Hematopoietic multipotent progenitor cell treated with erythropoietin and hydrocortisone succinate and interleukin-3 and kit ligand, for 6 days (in vitro differentiated cells): ENCODE measurements around the gene MTMR12.
"Not testable (repeated sequence)": the region's sequence is repeated elsewhere in the genome, so short reads cannot be mapped to it uniquely, and the experiment has no call there.

Source experiments
- DNase-seq: peaks from one replicate; pipeline ENCODE4 v3.0.0-alpha.2; 2015

MTMR12 gene

GRCh38 chr5:32232441-32233219, 80.1 kb downstream of the MTMR12 start:
- DNase-seq, result peak; percentile 93

GRCh38 chr5:32231929-32232328, 80.8 kb downstream of the MTMR12 start:
- peak; percentile 30 for DNase-seq

DNA sequence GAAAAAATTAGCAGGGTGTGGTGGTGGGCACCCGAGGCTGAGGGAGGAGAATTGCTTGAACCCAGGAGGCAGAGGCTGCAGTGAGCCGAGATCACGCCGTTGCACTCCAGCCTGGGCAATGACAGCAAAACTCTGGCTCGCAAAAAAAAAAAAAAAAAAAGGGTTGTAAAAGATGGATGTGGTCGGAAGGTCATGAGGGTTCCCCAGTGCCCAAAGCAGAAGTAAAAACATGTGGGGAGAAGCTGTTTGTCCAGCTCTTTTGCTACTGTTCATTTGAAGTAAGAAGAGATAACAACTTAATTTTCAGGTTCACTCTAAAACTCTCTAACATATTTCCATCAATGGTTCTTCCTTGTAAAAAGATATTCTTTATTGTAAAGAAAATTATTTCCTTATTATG, 81.5 kb downstream of the MTMR12 start:
- peak; percentile 57 for DNase-seq

GRCh38 chr5:32230356-32231099, 82.2 kb downstream of the MTMR12 start:
- peak; percentile 46 for DNase-seq

GRCh38 chr5:32229586-32229985, 83.2 kb downstream of the MTMR12 start:
- no peak for DNase-seq

GRCh38 chr5:32228816-32229215, 83.9 kb downstream of the MTMR12 start:
- DNase-seq, result no peak

DNA sequence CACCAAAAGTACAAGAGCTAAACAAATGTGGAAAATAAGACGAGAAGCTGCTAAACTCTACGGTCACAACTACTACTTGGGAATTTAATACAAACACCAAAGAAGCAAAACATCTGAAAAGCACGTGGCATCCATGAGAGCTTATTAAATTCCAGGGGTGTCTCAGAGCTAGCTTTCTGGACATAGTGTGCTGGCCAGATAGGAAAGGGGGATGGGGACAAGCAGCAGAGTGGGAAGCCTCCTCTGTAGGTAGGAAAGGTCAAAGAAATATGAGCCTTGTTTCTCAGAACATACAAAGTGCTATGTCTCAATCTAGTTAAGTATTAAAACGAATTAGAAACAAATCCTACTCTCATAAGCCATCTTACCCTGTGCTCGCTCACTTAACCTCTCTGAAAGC, 87.3 kb downstream of the MTMR12 start:
- no peak for DNase-seq

GRCh38 chr5:32223972-32224609, 88.6 kb downstream of the MTMR12 start:
- DNase-seq, result no peak

DNA sequence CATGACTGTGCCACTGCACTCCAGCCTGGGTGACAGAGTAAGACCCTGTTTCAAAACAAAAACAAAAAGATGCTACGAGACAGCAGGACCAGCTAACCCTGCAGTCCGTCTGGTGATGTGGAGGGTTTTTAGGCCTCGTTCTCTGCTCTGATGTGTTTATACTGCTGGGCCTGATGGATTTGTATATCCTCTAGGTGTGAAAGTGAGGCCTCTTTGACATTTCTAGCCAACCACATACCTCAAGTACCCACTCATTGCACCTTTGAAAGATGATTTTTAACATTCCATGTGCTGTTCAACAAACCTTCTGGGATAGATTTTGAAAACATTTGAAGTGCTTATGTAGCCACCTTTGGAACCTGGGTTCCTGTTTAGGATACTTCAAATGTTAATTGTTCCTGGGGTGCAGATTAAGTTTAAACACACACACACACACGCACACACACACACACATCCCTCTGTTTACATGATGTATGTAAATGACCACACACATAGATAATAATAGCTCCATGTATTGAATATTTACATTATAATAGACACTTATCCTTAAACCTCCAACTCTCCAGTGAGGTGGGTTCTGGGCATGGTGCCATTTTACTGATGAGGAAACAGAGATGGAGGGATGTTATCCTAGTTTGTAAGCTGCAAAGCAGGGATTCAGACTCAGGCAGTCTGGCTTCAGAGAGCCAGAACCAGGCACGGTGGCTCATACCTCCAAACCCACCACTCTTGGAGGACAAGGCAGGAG, 89.8 kb downstream of the MTMR12 start:
- DNase-seq, result no peak

DNA sequence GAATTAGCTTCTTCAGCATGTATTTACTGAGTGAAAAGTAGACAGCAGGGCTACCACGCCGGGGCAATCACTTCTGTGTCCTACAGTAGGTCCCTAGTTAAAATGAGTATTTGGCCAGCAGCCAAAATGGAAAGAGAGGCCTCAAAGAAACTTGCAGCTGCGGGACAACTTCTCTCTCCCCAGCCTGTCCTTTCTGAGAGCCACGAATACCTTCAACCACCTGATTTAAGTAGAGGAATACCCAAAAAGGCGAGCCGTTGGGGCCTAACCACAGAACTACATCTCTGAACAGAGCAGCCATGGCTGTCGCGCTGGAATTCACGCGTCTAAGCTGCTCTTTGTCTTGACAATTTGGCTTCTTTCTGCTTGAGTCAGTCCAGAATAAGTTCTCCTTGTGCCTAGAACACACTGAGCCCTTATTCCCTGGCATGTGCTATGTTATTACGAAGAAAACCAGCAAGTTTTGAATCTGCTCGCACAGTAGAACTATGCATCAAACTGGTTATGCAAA, 94.8 kb downstream of the MTMR12 start:
- DNase-seq, result peak; percentile 70

DNA sequence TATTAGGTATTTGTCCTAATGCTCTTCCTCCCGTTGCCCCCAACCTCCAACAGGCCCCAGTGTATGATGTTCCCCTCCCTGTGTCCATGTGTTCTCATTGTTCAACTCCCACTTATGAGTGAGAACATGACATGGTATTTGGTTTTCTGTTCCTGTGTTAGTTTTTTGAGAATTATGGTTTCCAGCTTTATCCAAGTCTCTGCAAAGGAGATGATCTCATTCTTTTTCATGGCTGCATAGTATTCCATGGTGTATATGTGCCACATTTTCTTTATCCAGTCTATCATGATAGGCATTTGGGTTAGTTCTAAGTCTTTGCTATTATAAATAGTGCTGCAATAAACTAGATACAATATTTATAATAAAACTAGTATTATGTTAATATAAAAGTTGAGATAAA, 98.4 kb downstream of the MTMR12 start:
- DNase-seq, result not testable (repeated sequence)

DNA sequence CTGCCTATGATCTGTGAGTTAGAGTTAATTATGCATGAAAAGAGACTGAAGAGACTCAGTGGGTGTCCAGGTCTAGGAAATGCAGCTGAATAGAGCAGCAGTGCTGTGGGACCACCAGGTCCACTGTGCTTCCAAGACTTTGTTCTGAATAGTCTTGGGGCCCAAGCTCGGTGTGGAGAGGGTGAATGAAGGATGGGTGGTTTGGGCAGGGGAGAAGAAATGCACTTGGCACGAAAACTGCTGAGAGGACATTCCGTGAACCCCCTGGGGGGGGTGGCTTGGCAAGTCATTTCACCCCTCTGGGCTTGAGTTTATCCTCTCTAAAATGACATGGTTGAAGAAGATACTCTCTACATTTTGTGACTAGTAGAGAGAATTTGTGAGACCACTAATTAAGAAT, 102.6 kb downstream of the MTMR12 start:
- DNase-seq, result no peak

DNA sequence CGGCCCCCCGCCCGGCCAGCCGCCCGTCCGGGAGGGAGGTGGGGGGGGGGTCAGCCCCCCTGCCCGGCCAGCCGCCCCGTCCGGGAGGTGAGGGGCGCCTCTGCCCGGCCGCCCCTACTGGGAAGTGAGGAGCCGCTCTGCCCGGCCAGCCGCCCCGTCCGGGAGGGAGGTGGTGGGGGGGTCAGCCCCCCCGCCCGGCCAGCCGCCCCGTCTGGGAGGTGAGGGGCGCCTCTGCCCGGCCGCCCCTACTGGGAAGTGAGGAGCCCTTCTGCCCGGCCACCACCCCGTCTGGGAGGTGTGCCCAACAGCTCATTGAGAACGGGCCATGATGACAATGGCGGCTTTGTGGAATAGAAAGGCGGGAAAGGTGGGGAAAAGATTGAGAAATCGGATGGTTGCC, 103.9 kb downstream of the MTMR12 start:
- DNase-seq, result not testable (repeated sequence)

DNA sequence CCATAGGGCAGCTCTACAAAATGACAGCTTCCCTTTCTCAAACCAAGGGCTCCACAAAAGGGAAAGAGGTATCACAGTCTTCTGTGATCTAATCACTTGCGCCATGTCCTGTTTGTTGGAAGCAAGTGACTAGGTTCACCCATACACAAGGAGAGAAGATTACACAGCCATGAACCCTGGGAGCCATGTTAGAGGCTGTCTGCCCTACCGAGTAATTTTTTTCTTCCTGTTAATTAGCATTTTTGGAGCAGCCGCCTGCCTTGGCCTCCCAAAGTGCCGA, 105.4 kb downstream of the MTMR12 start:
- no peak for DNase-seq

DNA sequence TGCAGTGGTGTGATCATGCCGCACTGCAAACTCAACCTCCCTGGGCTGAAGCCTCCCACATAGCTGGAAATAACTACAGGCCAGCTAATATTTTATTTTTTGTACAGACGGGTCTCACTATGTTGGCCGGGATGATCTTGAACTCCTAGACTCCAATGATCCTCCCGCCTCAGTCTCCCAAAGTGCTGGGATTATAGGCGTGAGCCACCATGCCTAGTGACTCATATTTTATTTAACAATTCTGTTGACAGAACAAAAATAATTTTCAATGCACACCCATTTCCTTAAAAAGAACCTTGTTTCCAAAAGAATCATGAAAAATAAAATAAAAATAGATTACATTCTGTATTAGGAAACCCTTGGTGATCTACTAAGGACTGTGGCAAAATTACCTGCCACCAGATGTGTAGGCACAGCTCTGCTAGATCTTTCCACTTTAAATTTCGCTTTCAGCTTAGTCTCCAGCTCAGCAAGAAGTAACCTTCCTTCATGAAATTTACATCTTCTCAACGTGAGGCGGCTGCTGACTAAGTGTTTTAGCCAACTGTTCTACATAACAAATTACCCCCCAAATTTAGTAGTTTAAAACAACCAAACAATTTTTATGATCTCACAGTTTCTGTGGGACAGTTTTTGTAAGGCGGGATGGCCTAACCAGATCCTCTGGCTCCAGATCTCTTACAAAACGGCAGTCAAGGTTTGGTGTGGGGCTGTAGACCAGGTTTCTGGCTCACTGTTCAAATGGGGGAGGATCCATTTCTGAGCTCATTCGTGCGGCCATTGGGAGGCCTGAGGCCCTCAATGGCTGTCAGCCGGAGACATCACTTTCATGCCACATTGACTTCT, 106.0 kb downstream of the MTMR12 start:
- DNase-seq, result no peak

- no peak for DNase-seq
Observed at GRCh38 chr5:32206053-32206452, 106.7 kb downstream of the MTMR12 start.

DNA sequence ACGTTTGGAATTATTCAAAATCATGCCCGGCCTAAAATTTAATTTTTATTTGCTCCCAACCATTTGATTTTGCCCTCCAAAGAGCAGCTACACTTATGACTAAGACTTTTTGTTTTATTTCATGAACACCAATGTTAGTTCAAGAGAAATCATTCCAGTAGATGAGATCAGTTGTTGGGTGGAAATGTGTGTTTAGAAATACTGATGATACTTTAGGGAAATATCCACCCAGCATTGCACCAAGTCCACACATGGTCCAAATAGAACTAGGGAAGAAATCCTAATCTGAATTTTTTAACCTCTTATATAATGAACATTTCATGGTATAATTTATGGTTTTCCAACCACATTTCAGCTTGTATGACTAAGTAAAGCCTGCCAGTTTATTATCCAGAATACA, 110.3 kb downstream of the MTMR12 start:
- DNase-seq, result no peak

DNA sequence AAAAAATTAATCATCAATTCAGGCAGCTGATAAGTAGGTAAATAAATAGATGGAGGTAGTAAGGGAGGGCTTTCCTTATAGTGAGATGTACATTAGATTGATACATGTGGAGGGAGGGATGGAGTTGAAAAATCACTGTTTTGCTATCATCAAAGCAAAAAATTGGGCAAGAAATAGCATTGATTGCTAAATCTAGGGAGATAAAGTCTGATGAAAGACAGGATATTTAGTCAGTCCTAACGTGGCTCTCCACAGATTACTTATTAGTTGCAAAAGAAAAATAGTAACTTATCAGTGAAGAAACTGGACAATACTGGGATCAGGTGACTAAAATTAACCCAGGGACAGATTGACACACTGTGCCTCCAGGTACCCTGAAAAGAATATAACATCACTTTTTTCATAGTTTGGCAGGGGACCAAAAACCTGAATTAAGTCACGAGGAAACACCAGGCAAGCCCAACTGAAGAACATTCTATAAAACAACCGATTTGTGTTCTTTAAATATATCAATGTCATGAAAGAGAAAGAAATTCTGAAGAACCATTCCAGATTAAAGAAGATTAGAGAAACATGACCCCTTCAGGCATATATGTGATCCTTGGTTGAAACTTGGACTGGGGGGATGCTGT, 111.5 kb downstream of the MTMR12 start:
- peak; percentile 34 for DNase-seq

DNA sequence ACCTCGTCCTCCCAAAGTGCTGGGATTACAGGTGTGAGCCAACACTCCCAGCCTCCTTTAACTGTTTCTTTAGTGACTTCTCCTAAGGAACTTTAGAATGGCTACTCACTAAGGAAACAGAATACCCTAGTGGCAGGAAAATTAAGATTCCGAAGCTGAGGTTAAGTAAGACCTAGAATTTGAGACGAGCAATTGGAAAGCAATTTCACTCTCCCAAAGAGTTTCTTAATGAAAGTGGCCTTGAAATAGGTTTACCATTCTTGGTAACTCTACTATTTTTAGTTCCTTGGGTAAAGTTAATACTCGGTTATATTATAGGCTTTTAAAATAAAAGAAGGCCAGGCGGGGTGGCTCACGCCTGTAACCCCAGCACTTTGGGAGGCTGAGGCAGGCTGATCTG, 115.7 kb downstream of the MTMR12 start:
- DNase-seq, result no peak

DNA sequence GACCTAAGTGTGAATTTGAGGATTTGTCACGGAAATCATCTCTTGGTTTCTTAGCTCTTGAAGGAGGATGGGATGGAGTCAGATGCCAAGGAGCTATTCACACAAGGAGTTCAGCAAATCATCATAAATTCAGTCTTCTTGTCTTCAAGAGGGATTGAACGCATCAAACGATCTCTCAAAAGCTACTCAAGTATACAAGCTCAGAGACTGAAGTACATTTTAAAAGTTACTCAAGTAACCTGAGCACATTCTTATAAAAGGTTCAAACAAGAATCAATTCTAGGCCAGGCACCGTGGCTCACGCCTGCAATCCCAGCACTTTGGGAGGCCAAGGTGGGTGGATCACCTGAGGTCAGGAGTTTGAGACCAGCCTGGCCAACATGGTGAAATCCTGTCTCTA, 117.5 kb downstream of the MTMR12 start:
- no peak for DNase-seq

DNA sequence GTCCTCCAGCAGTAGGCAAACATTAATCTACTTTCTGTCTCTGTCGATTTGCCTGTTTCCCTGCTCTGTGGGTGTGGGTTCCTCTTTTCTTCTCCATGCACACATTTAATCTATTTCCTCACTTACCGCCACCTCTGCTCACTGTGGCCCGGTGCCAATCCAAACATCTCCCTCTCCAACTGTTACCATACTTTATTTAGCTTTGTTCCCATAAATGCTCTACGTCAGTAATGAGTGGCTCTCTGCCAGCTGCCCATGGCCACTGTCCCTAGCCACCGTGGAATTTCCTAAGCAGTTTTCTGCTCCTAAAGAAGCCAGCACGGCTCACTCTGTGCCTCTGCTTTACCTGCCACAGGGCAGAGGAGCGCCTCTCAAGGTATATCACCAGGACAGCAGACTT, 119.1 kb downstream of the MTMR12 start:
- DNase-seq, result peak; percentile 83

DNA sequence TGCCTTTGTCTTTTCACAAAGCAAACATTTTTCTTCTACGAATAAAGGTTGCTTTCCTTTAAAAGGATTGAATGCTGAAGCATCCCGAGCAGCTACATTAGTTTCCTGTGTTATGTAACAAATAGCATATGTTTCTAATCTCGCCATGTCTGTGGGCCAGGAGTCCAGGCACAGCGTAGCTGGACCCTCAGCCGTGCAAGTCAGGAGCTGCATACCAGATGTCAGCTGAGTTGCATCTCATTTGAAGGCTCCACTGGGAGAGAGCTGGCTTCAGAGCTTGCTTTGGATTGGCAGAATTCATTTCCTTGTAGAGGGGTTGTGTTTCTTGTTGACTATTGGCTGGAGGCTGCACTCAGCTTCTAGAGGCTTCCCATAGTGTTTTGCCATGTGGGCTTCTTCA, 122.6 kb downstream of the MTMR12 start:
- DNase-seq, result no peak
